ENCODE measurements around the gene BCL11B.

The BCL11B gene

DNA sequence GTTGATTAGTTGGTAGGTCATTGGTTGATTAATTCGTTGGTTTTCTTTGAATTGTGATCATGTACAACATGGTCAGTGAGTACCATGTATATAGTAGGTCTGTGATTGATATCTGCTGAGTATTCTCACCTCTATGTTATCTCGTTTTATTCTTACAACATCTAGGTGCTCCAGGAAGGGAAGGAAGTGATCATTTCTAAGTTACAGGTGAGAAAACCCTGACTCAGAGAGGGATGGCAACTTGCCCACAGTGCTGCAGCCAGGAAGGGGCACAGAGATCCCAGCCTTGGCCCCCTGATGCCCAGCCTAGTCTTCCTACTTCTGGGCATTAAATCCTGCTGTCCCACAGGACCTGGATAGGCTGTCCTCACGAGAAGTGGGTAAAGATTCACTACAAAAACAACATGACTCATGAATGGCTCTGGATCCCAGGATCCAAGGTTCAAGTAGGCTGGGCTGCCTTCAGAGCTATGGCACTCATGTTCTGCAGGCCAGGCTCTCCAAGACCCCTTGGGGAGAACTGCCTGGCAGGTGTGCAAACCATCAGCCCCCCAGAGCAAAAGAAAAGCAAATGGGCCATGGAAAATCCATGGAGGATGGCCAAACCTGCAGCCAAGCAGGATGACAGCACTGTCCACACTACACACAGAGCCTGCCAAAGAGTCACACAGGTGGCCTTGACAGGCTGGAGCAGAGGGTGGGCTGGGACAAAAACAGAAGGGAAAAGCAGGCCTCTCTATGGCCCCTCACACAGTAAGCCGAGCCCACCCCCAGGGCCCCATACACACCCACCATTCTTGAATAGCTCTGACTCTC lies 146.2 kb downstream of the BCL11B start:
- TF ChIP-seq CTCF (IDR thresholded peaks at IDR 0.05; ENCODE audit: control extremely low read depth, extremely low read depth, low read depth, missing control alignments): no peak
- DNase-seq (ENCODE audit: extremely low spot score): no peak
- CTCF ChIA-PET: no interaction called here
- POLR2A ChIA-PET: no interaction called here

DNA sequence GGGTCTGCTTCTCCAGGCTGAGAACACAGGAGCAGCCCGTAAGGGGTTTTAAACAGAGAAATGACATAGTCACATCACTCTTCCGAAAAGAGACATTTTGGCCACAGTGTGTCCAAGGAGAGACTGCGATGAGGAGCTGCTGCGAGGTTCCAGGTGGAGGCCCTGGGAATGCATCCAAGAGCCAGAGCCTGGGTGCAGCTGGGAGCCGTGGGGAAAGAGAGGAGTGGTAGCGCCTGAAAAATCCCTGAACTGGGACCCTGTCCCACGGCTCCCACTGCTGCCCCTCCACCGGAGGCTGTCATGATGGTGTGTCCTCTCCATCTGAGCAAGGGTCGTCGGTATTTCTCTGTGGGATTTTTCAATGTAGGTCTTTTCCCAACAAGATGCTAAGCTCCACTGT lies 146.9 kb downstream of the BCL11B start:
- CTCF ChIA-PET: no interaction called here

GRCh38 chr14:99124482-99125105 lies 147.4 kb downstream of the BCL11B start:
- ChIA-PET CTCF (no interaction called here), POLR2A (no interaction called here)
- TF ChIP-seq CTCF (IDR thresholded peaks at IDR 0.05; ENCODE audit: control extremely low read depth, extremely low read depth, low read depth, missing control alignments): no peak

More for the DNA sequence above, 146.9 kb downstream of the BCL11B start:
- no peak for TF ChIP-seq CTCF (IDR thresholded peaks at IDR 0.05; ENCODE audit: control extremely low read depth, extremely low read depth, low read depth, missing control alignments)
- POLR2A ChIA-PET: no interaction called here
- DNase-seq (ENCODE audit: extremely low spot score): no peak

GRCh38 chr14:99123208-99123870 lies 148.7 kb downstream of the BCL11B start:
- DNase-seq (ENCODE audit: extremely low spot score): no peak
- TF ChIP-seq CTCF (IDR thresholded peaks at IDR 0.05; ENCODE audit: control extremely low read depth, extremely low read depth, low read depth, missing control alignments): no peak
- CTCF ChIA-PET: no interaction called here
- POLR2A ChIA-PET: no interaction called here

More at GRCh38 chr14:99124482-99125105, 147.4 kb downstream of the BCL11B start:
- DNase-seq (ENCODE audit: extremely low spot score): no peak

DNA sequence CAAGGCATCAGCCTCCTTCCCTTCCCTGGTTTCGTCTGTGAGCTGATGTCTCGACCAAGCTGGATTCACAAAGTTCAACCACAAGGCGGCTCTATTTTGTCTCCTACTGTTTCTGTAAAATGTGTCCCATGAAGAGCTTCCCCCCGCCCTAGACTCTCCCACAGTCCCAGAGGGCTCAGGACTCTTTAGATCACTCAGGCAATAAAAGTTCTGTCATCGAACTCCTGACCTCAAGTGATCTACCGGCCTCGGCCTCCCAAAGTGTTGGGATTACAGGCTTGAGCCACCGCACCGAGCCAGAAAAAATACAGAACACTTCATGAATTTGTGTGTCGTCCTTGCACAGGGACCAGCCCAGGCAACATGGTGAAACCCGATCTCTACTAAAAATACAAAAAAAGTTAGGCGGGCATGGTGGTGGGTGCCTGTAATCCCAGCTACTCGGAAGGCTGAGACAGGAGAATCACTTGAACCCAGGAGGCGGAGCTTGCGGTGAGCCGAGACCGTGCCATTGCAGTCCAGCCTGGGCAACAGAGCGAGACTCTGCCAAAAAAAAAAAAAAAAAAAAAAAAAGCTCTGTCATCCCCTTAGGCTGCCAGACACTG lies 149.4 kb downstream of the BCL11B start:
- CTCF ChIA-PET: no interaction called here
- no peak for TF ChIP-seq CTCF (IDR thresholded peaks at IDR 0.05; ENCODE audit: control extremely low read depth, extremely low read depth, low read depth, missing control alignments)
- POLR2A ChIA-PET: no interaction called here
- no peak for DNase-seq (ENCODE audit: extremely low spot score)

DNA sequence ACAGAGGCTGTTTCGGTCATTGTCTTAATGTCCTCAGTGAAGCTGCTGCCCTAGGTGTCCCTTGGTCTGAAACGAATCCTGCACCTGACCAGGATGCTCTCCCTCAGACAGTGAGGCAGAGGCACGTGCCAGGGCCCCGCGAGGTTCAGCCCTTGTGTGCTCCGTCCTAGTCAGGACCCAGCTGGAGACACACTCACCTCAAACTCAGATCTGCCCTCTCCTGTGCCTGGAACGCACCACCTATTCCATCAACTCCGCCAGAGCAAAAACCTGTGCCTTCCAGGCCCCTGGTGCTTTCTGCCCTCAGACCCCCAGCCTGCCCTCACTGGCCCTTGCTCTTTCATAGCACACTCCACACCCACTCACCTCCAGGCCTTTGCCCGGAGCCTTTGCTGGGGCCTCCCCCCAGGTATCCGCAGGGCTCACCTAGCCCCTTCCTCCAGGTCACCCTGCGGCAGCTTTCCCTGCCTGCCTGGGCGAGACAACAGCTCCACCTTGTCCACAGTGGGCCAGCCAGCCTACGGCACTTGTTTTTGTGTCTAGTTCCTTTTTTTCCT lies 150.6 kb downstream of the BCL11B start:
- TF ChIP-seq CTCF (IDR thresholded peaks at IDR 0.05; ENCODE audit: control extremely low read depth, extremely low read depth, low read depth, missing control alignments): no peak
- no peak for DNase-seq (ENCODE audit: extremely low spot score)
- ChIA-PET CTCF (no interaction called here), POLR2A (interaction anchor here (0.7 kb wide), 1 partner anchor 1464 kb away, joined by 6 read pairs; no protein-coding TSS in a partner anchor)

Measured in GM10248 (cell line).